GM21526 (cell line): ENCODE measurements around the gene CPB2.

Experiments
- ATAC-seq: cut with Tn5 transposase; IDR thresholded peaks from one replicate; pipeline ENCODE4 v1.9.1; 2021; ENCODE audit warnings: moderate library complexity; ENCODE audit not compliant: unreplicated experiment, low FRiP score

Gene CPB2

GRCh38 chr13:46101002-46101401 is 3.8 kb downstream of the CPB2 start:
- ATAC-seq, result no peak

GRCh38 chr13:46100191-46100815 is 4.5 kb downstream of the CPB2 start:
- no peak for ATAC-seq

GRCh38 chr13:46097663-46098062 is 7.2 kb downstream of the CPB2 start:
- ATAC-seq, result no peak

- no peak for ATAC-seq
Measured at GRCh38 chr13:46097015-46097414, 7.8 kb downstream of the CPB2 start.

GRCh38 chr13:46094478-46094877 is 10.4 kb downstream of the CPB2 start:
- no peak for ATAC-seq

GRCh38 chr13:46088821-46089562 is 15.8 kb downstream of the CPB2 start:
- ATAC-seq, result no peak

GRCh38 chr13:46087481-46087880 is 17.4 kb downstream of the CPB2 start:
- no peak for ATAC-seq

GRCh38 chr13:46086985-46087384 is 17.8 kb downstream of the CPB2 start:
- ATAC-seq, result no peak

- no peak for ATAC-seq
Measured at GRCh38 chr13:46086421-46086922, 18.4 kb downstream of the CPB2 start.

- ATAC-seq, result no peak
Measured at GRCh38 chr13:46085737-46086136, 19.1 kb downstream of the CPB2 start.

GRCh38 chr13:46082324-46082723 is 22.5 kb downstream of the CPB2 start:
- ATAC-seq, result no peak

GRCh38 chr13:46079770-46080169 is 25.1 kb downstream of the CPB2 start:
- no peak for ATAC-seq

- ATAC-seq, result no peak
Measured at GRCh38 chr13:46077265-46077664, 27.6 kb downstream of the CPB2 start.

GRCh38 chr13:46076827-46077226 is 28.0 kb downstream of the CPB2 start:
- ATAC-seq, result no peak

GRCh38 chr13:46075811-46076210 is 29.0 kb downstream of the CPB2 start:
- no peak for ATAC-seq

GRCh38 chr13:46071590-46072249 is 33.1 kb downstream of the CPB2 start:
- ATAC-seq, result peak; percentile 86

- ATAC-seq, result no peak
Measured at GRCh38 chr13:46063292-46063691, 41.5 kb downstream of the CPB2 start.

GRCh38 chr13:46062185-46062584 is 42.6 kb downstream of the CPB2 start:
- no peak for ATAC-seq

- ATAC-seq, result no peak
Measured at GRCh38 chr13:46059405-46059804, 45.4 kb downstream of the CPB2 start.

- no peak for ATAC-seq
Measured at GRCh38 chr13:46058268-46058667, 46.6 kb downstream of the CPB2 start.

GRCh38 chr13:46057256-46058015 is 47.4 kb downstream of the CPB2 start:
- ATAC-seq, result no peak
